GM21447 (cell line): Measurements from ENCODE around the gene COX17.
"Not testable (repeated sequence)": the region's sequence is repeated elsewhere in the genome, so short reads cannot be mapped to it uniquely, and the experiment has no call there.

Experiments
- ATAC-seq: cut with Tn5 transposase; IDR thresholded peaks from one replicate; pipeline ENCODE4 v1.9.1; 2021; ENCODE audit not compliant: unreplicated experiment

COX17 gene

GRCh38 chr3:119676771-119677640 is at the start of gene COX17:
COX17 (minus strand) TSS chr3:119677406; CDS start chr3:119677310, 96 bp downstream.
- ATAC-seq, result peak; percentile 88

DNA sequence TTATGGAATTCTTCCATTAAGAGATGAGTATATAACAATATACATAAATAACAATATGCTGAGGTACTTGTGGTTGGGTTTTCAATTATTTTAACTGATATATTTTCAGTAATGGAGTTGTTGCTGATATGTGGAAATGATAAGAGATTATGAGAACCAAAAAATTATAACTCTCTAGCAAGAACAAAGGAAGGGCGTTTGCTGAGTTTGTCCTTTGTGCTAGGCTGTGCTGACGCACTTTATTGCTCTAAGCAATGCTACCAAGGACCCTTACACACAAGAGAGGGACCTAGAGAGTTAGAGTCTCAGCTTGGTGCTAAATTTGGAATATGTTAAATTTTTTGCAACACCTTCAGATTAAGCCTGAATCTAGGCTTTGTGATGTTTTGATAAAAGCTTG is 49.7 kb upstream of the COX17 start:
- ATAC-seq, result no peak

GRCh38 chr3:119723022-119723421 is 45.8 kb upstream of the COX17 start:
- no peak for ATAC-seq

DNA sequence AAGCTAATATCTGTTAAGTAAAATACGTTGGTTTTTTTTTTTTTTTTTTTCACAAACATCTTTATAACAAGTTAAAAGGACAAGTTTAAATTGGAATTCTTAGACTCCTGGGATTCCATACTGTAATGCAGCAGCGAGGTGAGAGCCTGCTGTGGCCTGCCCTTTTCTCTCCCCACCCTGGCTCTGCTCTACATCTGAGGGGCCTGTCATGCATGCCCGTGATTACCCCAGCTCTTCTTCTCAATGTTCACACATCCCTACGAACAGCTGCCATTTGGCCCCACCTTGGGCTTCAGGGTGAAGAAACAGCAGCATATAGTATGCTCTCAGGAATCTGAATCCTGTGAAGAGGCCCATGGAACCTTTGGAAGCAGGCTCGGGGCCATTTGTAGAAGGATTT is 40.3 kb upstream of the COX17 start:
- ATAC-seq, result no peak

DNA sequence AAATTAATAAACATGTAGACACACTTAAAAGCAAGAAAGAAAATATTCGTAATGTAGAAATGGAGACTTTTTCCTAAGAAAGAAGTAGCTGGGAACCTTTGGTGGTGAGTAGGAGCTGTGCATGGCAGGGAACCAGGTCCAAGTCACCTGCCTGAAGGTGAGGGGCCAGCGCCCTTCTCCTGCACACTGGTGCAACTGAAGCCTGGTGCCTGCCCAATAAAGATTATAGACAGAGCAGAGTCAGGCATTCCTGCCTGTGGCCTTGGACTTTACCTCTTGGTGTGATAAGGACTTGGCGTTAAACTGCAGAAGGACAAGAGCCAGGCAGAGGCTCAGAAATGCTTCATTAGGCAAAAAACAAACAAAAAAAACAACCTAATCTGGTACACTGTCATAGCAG is 39.8 kb upstream of the COX17 start:
- ATAC-seq, result no peak

DNA sequence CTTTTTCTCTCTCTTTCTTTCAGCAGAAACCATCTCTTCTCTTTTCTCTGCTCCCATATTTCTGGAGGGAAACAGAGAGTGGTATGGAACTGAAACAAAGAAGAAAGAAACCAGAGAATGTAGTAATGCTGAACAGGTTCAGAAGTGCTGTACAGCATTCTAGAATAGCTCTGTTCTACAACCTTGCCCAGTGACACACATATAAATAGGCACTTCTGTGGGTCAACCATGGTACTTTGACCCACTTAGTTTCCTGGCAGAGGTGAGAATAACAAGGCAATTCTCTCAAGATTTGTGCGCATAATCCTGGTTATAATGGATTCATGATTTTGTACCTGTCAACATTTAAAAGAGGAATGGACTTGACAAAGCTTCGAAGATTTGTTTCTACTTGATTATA is 37.9 kb upstream of the COX17 start:
- ATAC-seq, result no peak

DNA sequence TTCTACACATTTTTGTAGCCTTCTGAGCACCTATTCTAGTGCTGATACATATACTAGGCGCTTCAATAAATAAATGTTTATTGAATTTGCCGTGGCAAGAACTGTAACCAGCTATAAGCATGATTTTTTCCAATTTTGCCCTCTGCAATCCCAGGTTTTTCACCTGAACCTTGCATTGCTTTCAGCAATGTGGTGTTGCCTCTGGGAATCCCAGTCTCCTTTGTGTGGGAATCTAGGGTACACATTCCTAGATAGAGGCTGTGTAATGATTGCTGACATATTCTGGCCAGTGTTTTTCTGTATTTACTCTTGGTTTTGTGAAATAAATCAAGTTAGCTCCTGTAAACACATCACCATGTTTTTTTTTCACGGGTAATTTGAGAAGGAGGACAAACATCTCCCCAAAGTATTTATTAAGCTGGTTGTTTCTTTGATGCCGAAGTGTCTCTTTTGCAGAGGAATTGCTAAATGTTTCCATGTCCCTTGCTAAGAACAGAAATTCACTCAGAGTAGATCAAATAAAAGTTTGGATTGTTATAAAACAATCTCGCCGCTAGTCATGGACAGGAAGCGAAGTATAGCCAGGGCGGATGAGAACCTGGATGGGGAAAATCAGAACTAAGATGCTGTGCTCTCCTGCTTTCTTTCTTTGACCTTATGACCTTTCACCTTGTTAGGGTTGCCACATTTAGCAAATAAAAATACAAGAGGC is 26.8 kb upstream of the COX17 start:
- no peak for ATAC-seq

DNA sequence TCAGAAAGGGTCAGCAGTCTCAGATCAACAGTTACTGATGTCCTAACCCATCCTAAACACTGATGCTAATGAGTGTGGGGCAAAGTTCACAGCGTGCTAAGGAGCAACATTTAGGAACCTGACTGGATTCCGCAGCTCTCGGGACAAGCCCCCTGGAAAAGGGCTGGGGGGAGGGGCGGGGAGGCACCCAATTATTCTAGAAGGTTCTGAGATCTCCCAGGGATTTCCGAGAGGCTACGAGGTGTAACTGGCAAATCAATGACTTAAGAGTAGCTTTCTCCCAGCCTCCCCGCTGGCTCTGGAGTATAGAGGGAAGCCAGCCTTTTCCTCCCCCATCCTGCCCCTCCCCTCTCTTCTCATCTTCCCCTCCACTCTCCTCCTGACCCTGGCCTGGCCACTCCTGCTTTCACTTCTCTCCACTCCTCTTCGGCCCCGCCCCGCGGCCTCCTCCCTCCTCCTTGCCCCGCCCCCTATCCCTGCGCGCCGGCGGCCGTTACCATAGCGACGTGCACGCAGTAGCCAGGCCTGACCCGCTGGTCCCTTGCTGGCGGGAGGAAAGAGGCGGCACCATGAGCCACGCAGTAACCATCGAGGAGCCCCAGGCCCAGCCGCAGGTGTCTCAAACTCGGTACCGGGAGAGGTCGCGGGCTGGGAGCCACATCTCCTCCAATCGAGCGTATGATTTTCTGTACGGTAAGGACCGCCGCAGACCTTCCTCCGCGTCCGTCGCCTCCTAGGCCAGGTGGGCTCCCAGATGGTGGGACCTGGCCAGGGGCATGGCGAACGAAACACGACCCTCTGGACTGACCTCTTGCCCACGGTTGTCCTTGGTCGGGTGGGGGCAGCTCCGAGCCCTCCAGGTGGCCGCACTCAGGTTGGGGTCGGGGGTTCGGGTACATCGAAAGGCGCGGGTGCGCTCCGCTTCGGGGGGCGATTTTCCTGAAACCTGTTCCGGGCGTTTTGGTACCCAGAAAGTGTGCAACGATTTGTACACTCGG is 25.6 kb upstream of the COX17 start, which contains the start of gene CFAP91:
TSS of gene CFAP91 (plus strand) at position 493 of the 998 bp plus-strand sequence. CDS start at position 570, 77 bp downstream.
- ATAC-seq, result peak; percentile 90

GRCh38 chr3:119700920-119701734 is 23.9 kb upstream of the COX17 start:
- peak; percentile 5 for ATAC-seq

- ATAC-seq, result peak; percentile 39
These were observed 23.2 kb upstream of the COX17 start for GRCh38 chr3:119700269-119700919.

DNA sequence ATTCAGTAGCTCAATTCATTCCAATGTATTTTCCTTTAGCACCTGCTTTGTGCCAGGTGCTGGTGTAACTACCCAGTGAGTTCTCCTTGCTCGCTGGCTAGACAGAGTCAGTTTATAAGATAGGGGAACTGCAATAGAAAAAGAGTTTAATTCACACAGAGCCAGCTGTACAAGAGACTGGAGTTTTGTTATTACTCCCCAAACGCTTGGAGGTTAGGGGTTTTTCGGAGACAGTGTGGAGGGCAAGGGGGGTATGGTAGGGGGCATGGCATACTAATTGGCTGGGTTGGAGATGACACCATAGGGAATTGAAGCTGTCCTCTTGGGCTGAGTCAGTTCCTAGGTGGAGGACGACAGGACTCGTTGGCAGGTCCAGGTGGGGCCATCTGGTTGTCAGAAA is 20.2 kb upstream of the COX17 start:
- ATAC-seq, result no peak

DNA sequence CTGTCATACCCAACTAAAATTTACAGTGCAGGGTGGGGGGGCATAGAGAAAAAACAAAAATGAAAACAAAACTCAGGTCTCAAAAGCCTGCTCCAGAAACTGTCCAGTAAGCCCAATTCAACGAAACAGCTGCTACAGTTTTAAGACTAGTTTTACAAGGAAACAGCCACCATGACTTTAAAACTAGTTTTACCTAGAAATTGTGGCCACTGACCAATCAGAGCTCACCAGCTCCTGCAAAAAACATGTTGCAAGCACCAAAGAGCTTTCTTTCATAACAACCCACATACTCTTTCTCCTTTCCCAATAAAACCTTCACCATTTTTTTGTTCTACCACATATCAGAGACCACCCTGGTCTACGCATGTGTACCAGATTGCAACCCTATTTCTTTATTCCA is 18.3 kb upstream of the COX17 start:
- ATAC-seq, result no peak

DNA sequence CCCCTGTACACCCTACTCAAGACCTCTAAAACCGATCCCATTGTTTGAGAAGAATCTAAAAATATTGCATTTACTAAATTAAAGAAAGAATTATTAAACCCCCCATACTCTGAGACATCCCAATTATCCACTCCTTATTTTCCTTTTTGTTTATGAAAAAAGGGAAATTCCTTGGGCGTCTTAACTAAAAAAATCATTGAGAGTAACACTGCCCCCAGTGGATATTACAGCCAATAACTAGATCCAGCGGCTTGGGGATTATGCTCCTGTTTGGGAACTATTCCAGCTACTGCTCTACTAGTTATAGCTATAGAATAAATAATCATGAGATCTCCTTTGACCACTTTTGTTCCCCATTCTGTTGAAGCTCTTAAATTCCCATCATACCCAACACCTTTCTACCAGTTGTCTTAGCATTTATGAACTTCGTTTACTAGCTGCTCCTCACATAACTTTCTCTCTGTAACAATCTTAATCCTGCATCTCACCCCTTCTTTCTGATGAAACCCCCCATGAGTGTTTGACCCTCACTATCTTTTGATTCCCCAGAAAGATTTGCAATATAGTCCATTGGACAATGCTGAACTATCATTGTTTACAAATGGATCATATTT is 12.9 kb upstream of the COX17 start:
- no peak for ATAC-seq

GRCh38 chr3:119683421-119683820 is 6.2 kb upstream of the COX17 start:
- no peak for ATAC-seq

GRCh38 chr3:119681279-119681678 is 4.1 kb upstream of the COX17 start:
- peak; percentile 30 for ATAC-seq

DNA sequence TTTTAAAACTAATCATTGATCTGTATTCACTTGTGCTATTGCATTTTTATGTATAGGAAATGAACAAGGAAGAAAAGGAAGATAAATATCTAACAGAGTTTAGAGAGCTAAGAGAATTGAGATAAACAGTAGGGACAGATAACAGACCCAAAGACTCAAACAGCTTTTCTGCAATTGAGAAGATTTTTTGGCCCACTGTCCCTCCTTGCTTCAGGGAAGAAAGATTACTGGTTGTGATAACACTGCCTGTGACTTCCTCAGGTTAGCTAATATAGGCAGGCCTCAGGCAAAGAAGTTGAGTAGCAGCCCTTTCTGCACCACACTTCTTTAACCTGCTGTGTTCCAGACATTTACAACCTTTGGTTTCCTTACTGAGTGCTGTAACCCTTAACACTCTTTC is 2.7 kb upstream of the COX17 start:
- no peak for ATAC-seq

DNA sequence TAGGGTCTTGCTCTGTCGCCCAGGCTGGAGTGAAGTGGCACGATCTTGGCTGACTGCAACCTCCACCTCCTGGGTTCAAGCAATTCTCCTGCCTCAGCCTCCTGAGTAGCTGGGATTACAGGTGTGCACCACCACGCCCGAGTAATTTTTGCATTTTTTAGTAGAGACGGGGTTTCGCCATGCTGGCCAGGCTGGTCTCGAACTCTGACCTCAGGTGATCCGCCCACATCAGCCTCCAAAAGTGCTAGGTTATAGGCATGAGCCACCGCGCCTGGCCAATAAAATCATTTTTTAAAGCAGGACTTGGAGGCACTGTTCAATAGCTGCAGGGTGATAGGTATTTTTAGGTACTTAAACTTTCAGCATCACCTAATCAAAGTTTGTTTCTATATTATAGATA is 1.0 kb upstream of the COX17 start:
- not testable (repeated sequence) for ATAC-seq

DNA sequence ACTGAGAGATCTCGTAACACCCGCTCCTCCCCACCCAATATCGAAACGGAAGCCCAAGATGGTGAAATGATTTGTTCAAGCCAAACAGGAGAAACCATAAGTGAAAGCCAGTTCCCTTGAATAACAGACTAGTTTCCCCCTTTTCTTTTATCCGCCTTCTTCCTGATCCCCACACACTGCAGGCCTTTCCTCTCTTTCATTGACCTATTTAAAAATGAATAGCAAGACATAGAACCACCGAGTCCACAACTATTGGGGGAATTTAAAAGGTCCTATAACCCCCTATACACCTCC is 382 bp upstream of the COX17 start:
- no peak for ATAC-seq

DNA sequence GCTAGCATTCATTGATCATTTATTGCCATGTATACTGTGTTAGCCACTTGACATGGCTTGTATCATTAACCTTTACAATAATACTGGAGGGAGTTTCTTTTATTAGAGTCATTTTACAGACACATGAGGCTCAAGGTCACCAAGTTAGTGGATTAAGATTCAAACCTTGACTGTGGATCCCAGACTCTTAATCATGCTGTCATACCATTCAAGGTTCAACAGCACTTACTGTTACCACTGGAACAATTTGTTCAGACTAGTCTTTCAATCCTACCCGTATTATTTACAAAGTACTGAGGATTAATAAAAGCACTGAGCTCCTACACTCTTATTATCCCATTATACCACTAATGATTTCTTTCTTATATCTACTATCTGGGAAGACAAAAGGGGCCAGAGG is 1.2 kb downstream of the COX17 start:
- no peak for ATAC-seq
